Activated T-cell treated with anti-CD3 and anti-CD28 coated beads, Interleukin-2, amount 50 U/mL, for 48 hours (primary cell): ENCODE results near the gene TMEM107.

Experiments used
- DNase-seq, 2 experiments: peaks; one replicate each; pipeline ENCODE4 v3.0.0-alpha.2; 2020

Gene TMEM107

GRCh38 chr17:8148560-8148959 is 27.6 kb downstream of the TMEM107 start:
- DNase-seq, result no peak

- DNase-seq, result no peak
Observed at GRCh38 chr17:8147805-8148404, 28.3 kb downstream of the TMEM107 start.

DNA sequence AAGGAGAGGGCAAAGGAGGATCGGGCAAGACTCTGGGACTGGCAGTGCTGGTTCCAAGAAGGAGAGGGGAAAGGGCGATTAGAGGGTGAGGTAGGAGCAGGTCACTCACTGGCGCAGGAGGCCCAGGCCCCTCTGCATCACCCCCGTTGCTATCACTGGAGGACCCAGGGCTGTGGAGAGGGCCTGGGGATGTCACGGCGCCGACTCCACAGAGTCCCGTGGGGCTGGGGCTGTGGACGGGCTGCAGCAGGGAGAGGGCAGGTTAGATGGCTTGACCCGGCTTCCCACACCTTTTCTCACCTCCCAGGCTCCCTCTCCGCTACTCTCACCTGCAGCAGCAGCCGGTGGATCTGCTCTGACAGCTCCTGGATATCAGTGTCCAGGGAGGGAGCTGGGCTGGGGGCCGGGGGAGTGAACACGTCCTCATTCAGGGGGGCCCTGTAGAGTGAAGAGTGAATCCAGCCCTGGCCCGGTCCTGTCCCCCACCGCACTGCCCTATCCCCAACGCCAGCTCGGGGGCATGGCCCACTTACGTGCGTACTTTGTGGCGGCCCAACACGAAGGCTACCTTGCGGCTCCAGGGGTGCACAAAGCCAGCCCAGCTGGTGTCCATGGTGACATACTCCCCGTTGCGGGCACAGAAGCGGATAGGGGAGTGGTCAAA is 28.9 kb downstream of the TMEM107 start:
- no peak for DNase-seq

DNA sequence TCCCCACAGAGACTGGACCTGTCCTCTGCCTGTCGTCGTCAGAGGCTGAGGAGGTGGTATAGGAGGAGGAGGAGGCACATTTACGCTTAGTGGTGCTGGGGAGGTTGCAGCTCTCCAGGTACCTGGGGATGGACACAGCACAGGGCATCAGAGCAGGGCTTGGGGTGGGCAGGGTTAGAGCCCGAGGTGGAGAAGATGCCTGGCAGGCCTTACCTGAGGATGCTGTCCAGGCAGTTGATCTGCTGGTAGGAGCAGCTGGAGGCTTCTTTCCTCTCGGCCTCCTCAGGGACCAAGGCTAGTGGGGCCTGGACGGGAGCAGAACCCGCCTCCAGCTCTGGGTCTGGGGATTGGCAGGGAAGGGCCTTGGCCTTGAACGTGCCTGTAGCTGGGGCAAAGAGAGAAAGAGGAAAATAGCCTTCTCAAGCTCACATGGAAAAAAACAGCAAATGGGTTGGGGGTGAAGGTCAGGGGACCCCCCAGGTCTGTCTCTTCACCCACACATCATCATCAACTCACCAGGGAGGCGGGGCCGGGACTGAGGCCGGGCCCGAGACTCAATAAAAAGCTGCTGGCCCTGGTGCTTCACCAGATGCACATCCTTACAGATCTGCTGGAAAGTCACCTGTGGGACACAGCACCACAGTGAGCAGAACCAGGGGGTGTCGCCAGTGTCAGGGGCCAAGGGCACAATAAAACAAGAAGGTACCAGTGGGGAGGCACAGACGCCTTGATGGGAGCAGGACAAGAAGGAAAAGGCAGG is 29.6 kb downstream of the TMEM107 start:
- DNase-seq, result no peak

DNA sequence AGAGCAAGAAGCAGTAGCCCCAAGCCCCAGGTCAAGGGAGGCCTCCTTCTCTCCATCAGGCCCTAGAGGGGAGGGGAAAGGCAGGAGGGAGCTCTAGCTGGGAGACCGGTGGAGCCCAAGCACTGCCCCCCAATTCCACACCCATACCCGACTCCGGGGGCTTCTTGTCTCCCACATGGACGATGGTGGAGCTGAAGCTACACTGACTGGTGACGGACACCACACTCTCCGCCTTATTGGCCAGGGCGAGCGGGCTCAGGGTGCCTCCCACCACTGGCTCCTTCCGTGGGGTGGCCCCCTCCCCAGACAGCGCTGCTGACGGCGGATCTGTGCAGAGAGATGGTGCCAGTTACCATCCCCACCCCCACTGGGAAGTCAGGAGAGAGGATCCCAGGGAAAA is 30.4 kb downstream of the TMEM107 start:
- no peak for DNase-seq

GRCh38 chr17:8144401-8145231 is 31.6 kb downstream of the TMEM107 start:
- no peak for DNase-seq

GRCh38 chr17:8143581-8144400 is 32.4 kb downstream of the TMEM107 start:
- no peak for DNase-seq

GRCh38 chr17:8142887-8143580 is 33.1 kb downstream of the TMEM107 start:
- no peak for DNase-seq

- no peak for DNase-seq
Observed at GRCh38 chr17:8142158-8142886, 33.9 kb downstream of the TMEM107 start.

GRCh38 chr17:8141741-8142140 is 34.4 kb downstream of the TMEM107 start:
- no peak for DNase-seq

DNA sequence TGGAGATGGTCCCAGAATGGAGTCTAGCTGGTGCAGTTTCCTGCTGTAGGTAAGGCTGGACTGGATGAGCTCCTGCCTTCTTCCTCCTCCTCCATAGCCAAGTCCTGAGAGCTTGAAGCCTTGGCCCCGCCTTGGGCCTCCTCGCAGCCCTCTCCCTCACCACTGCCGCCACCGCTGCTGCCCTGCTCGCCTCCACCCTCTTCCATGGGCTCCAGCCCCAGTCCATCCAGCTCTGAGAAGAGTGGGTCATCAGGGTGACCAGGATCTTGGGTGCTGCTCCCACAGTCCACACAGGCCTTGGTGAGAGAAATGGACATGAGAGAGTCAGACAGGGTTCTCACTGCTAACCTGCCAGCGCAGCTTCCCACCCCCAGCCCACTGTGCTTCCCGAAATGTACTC is 35.1 kb downstream of the TMEM107 start:
- no peak for DNase-seq

DNA sequence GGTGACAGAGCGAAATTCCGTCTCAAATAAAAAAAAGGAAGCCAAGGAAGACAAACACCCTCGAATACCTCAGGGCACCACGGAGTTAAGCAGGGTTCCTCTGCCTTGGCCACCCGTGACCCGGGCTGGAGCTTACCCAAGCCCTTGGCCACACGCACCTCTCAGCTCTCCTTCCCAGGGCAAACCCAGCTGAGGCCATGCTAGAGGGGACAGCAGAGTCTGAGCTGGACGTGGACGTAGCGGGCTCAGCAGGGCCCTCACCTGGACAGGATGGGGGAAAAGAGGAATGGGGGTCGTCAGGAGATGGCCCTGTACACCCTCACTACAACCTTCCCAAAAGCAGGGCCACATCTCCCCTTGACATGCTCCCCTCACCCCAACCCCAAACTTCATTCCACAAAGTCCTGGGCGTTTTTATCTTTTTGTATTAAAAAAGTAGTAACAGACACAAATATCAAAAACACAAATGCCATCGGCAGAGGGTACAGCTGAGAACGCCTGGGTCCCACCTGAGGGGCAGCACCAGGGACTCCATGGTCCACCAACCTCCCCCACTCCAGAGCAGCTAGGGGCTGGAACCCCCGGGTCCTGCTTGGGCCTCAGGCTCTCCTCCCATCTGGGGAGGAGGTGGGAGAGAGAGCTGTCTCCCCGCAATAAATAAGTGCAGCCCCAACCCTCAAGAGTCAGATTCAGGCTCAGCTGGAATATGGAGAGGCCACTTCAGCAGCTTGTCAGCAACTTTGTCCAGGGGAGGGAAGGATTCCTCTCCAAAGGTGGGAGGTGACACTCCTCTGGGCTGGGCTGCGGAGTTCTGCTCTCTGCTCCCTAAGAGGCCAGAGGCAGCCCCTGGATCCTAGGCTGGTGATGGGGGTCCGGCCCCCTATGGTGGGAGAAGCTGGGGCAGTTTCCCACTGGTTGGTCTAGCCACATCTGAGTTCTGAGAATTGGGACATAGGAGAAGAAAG is 35.8 kb downstream of the TMEM107 start:
- no peak for DNase-seq

GRCh38 chr17:8138672-8139371 is 37.4 kb downstream of the TMEM107 start:
- DNase-seq, result peak; percentile 99

GRCh38 chr17:8138374-8138671 is 37.9 kb downstream of the TMEM107 start:
- no peak for DNase-seq

- peak in 1 of 2 experiments; percentile 31 for DNase-seq
Observed at GRCh38 chr17:8137645-8138373, 38.4 kb downstream of the TMEM107 start.

- DNase-seq, result no peak
Observed at GRCh38 chr17:8133941-8134340, 42.2 kb downstream of the TMEM107 start.

DNA sequence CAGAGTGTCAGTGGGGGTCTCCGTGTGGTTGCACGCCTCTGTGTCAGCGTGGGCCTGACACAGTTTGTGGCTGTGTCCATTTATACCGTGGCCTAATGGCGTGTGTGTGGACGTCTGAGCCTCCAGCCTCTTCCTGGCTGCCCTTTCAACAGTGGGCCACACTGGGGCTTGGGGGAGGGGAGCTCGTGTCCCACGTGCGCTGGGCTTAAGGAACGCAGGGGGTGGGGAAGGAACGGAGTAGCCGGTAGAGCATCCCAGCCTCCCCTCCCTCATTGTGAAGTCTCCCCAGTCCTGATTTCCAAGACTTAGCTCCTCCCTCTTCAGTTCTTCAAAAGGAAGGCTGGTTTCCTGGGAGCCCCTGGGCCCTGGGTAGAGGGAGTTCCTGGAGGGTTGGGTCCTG is 42.8 kb downstream of the TMEM107 start:
- DNase-seq, result no peak

GRCh38 chr17:8131844-8132441 is 44.2 kb downstream of the TMEM107 start:
- DNase-seq, result no peak
